Fibroblast of skin of scalp (primary cell): ENCODE data around the gene COTL1.
"Not testable (repeated sequence)": the region's sequence is repeated elsewhere in the genome, so short reads cannot be mapped to it uniquely, and the experiment has no call there.

Source experiments
- DNase-seq: peaks from one replicate; pipeline ENCODE4 v3.0.0-alpha.2; 2013

The COTL1 gene

DNA sequence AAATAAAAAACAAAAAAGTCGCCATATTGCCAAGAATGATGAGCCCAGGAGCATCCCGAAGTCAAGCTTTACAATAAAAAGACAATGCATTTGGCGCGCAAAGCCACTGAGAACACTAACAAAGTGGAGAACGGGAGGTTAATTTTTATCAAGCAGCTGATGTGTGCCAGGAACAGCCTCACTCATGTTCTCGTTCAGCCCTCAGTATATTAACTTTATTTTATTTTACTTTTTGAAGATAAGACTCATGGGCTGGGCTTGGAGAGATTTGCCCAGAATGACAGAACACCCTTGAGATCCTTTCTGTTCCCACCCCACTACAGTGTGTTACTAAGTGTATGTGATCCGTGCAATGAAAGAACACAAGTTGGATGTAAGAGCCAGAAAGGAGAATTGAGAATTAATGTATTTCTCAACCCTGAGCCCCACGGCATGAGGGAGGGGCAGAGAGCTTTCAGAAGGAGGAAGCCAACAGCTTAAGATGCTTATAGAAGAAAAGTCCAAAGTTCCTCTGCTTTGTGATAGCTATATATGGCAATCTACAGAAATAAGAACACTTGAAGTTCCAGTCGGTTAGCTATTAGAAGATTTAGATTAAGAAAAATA, 48.4 kb downstream of the COTL1 start:
- no peak for DNase-seq

DNA sequence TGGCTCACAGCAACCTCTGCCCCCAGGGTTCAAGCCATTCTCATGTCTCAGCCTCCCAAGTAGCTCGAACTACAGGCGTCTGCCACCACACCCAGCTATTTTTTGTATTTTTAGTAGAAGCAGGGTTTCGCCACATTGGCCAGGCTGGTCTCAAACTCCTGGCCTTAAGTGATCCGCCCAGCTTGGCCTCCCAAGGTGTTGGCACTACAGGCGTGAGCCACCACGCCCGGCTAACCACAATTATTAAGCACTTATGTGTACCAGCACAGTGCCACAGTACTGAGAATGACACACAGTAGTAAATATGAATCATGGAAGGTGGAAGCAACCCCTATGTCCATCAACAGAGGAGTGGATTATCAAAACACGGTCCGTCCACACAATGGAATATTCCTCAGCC, 49.8 kb downstream of the COTL1 start:
- no peak for DNase-seq

DNA sequence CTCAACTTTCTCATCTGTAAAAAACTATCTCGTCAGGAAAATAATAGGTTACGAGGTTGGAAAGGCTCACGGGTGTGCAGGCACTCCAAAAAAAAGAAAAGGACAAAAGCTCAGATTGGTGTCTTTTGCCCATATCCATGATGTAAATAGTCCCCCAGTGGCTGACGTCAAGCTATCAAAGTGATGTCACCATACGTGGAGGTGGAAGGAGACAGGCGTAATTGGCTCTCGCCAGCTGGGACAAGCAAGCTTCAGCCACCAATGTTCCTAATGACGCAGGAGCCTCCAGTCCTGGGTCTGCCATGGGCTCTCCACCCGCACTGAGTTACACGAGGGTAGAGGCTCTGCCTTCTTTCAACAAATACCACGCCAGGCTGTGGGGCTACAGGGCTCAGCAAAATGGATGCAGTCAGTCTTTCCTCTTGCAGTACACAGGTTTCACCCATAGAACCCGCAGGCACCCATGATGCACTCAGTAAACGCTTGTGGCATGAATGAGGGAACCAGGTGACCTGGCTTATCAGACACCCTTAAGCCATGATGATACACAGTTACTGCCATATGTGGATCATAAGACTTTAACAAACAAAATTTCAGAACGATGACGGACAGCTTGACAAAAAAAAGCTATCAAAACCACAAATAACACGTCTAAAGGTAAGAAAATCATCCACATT, 50.5 kb downstream of the COTL1 start:
- no peak for DNase-seq

DNA sequence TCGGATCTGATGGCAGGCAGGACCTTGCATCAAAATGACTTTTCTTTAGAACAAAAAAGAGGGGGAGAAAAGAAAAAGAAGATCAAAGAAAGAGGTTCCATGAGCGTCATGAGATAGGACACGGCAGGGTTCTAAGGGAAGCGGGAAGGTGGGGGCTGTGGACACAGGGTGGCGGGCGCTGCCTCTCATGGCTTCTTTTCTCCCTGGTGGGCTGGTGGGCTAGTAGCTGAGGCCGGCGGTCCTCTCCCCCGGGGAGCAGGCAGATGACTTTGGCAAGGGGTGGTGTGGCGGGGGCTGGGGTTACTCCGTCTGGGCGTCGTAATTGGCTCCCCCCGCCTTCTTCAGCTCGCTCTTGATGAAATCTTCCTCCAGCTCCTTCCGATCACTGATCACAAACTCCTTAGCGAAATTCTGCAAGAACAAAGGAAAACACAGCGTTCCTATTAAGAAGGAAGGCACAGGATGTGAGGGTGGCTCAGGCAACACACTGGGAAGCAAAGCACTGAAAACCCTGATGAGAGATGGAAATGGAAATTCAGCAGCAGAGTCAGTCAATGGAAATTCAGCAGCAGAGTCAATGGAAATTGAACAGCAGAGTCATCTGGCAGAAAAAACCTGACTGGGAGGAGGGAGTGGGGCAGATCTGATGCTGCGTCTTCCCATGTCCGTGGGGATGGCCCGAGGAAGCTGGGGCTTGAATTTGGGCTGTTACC, 51.2 kb downstream of the COTL1 start:
- no peak for DNase-seq

DNA sequence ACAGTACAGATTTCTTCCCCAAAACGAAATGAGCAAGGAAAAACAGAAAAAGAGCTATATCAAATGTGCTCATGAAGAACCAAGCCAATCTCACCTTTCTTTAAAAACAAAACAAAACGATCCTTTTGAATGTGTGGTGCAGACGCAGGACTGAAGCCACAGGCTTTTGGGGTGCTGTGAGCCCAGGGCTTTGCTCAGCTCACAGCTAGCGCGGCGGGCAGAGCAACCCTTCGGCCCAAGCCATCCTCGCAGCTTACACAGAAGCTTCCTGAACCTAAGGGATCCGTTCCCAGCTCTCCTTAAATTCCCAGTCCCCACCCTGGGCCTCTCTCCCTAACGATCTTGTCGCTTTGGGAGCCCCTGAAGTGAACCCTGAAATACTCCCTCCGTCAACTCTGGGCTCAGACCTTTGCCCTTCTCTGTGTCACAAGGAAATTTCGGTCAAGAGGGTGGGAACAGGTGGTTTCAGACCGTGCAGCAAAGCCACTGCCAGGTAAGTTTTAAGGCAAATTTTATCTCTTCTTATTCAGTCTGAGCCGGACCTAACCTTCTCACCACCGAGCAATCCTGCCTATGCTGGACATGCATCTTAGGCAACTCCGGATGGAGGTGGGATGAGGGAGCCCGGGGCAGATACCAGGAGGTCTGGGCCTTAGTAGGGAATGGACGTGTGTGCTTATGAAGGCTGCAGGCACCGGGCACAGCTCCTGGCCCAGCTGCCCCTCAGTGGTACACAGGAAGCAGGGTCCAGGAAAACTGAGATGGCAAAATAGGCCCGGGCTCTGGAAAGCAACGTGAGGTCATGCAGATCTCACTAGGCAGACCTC, 52.0 kb downstream of the COTL1 start:
- no peak for DNase-seq

DNA sequence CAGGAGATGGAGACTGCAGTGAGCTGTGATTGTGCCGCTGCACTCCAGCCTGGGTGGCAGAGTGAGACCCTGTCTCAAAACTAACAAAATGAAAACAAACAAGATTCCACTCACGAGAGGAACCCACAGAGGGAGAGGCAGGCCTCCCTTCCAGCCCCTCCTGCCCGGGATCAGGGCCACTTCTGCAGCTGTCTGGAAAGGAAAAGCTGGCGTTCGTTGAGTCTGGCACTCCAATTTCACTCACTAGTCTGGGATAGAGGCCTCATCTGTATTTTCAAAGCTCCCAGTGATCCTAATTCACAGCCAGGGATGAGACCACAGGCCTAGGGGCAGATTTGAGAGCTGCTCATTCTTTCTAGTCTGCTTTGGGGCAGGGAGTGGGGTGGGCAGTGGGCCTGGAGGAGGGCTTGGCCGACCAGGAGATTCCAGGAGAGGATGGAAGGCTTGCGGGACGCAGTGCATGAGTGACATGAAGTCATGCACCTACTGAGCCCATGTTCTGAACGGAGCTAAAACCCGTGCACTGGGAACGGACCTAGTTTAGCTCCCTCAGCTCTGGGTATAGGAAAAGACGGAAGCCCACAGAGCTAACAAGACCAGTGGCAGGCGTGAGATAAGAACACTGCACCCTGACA, 54.0 kb downstream of the COTL1 start:
- no peak for DNase-seq

DNA sequence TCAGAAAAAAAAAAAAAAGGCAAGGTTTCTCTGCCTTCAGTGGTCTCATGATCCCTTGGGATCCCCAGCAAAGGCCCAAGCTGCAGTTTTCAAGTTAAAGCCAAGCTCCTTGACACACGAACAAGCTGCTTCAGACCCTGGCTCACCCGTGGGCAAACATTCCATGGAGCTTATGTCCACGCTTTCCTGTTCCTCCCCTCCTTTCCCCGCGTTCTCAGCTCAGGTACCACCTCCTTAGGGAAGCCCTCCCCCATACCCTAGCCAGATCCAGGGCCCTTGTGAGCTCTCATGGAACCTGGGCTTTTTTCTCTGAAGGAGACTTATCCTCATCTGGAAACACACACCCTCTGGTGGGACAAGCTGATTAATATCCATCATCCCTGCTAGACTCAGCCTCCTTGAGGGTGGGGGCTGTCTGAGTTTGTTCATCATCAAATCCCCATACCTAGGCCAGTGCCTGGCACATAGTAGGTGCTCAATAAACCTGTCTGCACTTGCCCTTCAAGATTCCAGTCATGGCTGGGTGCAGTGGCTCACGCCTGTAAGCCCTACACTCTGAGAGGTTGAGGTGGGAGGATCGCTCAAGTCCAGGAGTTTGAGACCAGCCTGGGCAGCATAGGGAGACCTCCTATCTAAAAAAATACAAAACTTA, 54.7 kb downstream of the COTL1 start:
- no peak for DNase-seq

DNA sequence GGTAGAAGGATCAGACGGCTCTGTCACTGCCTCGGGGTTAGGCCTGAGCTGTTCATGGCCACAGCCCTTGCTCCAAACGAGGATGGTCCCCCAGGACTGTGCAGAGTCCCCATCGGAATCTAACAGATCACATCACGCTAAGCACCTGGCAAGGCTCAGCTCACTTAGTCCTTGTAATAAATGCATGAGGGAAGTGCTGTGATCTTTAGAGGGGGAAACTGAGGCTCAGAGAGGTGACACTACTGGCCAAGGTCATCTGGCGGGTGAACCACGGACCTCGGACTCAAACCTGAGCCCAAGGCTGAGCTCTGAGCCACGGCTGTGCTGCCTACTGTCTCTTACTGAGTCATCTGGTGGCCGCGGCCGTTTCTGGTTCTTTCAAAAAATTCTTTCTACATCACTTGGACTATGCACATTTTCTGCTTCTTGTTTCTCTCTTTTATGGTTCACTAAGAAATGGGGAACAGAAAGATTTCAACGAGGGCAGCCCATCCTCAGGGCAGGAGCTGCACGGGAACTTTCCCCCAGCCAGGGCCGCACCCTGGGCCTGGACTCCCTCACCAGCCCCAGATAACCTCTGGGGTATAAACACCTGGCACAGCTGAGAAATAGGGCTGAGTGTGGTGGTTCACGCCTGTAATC, 55.6 kb downstream of the COTL1 start:
- DNase-seq = no peak

DNA sequence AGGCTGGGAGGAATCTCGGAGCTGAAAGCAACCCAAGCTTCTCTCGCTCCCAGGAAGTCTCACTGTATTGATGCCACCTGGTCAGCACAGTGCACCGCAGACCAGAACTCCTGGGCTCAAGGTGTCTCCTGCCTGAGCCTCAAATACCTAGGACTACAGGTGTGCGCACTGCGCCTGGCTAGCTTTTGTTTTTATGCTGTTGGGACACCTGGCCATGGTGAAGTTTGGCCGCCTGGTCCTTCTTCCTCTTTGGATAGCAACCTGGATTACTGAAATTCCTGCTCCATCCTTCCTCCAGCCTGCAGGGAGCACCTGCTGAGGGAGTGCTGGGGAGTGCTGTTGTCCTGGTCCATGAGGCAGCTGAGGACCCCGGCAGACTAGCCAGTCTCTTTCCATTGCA, 56.6 kb downstream of the COTL1 start:
- no peak for DNase-seq

DNA sequence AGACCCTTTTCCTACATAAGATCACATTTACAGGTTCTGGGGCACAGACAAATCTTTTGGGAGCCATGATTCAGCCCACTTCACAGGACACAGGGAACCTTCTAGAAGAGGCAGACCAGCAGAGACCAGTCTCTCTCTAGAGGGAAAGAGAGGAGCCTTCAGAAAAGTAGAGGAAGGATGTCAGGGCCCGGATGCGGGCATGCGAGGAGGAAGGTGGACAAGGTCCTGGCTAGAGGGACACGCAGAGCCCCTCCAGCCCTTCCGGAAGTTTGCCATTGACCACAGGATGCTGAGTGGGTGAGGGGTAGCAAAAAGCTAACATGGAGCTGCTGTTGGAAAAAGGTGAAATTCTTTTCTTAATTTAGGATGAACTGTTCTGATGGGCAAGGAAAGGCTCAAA, 57.6 kb downstream of the COTL1 start:
- DNase-seq = no peak

DNA sequence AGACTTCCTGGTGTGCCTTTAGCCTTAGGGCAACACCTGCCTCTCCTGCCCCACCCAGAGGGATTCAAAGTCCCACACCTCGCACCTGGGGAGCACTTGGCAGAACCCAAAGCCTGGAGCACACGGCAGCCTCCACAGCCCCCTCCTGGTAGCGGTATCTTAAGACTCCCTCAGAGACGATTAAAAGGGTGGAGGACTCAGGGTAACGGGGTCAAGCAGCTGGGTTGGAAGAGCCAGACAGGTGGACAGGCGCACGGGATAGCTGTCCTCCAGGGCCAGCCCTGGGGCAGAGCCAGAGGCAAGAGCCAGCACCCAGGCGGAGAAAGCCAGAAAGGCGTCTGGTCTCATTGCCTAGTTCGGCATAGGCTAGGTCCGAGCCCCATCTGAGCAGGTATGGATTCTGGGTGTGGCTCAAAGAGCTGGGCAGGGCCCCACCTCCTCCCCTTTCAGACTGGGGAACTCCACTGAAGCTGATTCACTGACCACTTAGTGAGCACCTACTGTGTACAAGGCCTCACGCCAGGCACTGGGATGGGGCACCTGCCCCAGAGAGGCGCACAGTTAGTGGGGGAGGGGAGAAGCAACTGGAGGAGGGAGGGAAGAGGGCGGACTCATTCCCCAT, 58.5 kb downstream of the COTL1 start:
- no peak for DNase-seq

DNA sequence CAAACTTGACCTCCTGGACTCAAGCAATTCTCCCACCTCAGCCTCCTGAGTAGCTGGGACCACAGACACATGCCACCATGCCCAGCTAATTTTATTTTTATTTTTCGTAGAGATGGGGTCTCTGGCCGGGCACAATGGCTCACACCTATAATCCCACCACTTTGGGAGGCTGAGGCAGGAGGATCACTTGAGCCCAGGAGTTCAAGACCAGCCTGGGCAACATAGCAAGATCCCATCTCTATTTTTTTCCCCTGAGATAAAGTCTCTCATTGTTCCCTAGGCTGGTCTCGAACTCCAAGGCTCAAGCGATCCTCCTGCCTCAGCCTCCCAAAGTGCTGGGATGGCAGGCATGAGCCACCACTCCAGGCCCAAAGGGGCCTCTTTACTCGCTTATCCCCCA, 59.0 kb downstream of the COTL1 start:
- DNase-seq = not testable (repeated sequence)

DNA sequence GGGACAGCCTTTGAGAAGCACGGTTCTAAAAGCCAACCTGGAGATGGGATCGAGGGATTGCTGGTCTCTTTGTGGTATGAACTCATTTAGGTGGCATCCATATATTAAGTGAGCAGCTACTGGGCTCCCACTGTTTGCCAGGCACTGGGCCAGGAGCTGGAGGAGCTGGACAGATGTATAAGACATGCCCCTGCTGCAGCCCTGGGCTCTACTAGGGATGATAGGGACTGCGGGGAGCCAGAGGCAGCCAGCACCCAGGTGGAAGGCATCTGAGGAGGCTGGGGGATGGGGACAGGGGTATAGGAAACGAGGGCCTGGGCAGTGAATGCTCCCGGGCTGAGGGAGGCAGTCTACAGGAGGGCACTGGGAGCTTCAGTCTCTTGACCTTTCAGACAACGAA, 60.4 kb downstream of the COTL1 start:
- DNase-seq = peak; percentile 35

DNA sequence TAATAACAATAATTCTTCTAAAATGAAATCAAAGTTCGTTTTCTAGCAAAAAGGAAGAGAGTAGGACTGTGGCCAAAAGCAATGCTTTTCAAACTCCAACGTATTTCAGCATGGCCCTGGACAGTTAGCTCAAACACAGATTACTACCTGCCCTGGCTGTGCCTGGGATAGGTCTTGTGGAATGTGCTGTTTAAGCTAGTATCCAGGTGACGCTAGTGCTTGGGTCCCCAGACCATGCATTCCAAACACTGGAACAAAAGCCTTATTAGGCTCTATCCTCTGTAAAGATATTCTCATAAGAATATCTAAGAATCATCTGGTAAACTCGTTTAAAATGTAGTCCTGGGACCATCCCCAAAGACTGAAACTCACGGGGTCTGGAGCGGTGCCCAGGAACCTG, 60.8 kb downstream of the COTL1 start:
- DNase-seq = no peak

DNA sequence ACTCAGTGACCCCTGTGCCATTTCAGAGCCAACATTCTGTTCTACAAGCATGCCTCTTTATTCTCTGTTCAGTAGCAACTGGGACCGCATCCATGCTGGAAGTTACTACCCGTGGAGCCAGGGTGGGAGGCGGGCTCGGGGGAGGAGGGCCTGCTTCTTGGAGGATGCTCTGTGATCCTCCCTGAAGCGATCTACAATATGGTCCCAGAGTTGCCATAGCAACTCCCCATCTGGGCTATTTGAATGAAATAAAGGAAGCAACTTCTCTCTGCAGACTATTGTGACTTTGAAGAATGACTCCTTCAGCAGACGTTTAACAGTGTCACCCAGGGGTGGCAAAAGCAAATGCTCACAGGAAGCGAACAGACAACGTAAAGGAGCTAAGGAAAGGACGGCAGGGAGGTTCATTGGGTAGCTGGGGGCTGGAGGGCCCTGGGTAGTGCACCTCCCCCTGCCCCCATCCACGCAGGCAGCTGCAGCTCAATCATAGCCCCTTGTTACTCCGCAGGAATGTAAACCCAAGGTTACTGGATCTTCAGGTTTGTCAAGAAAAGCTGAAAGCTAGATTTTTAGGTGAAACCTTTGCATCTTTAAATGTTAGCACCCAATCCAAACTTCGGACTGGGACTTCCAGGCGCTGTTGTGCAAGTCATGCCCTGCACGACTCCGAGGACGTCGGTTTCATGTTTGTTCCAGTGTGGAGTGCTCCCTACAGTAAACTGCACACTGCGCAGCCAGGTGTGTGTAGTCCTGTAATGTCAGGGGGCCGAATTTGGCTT, 62.3 kb downstream of the COTL1 start:
- peak; percentile 11 for DNase-seq

DNA sequence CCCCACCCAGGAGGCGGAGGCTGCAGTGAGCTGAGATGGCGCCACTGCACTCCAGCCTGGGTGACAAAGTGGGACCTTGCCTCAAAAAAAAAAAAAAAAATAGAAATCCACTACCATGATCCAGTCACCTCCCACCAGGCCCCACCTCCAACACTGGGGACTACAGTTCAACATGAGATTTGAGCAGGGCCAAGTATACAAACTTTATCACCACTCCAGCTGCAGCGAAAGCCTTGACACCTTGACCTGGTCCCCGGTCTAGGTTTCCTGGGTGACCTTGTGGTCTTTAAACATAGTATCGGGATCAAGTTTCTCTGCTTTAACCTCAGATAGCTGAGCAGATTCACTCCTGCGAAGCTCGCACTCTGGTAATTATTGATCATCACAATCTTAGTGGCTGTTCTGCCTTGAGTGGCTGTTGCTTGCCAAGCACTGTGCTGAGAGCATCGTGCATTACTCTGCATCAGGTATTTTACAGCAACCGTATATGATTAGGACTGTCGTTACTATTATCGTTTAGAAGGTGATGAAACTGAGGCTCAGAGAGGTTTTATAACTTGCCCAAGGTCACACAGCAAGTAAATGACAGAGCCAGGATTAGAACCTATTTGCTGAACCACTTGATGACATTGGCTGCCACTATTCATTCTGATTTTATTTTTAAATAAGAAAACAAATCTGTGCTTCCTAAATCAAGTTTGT, 63.1 kb downstream of the COTL1 start:
- no peak for DNase-seq

DNA sequence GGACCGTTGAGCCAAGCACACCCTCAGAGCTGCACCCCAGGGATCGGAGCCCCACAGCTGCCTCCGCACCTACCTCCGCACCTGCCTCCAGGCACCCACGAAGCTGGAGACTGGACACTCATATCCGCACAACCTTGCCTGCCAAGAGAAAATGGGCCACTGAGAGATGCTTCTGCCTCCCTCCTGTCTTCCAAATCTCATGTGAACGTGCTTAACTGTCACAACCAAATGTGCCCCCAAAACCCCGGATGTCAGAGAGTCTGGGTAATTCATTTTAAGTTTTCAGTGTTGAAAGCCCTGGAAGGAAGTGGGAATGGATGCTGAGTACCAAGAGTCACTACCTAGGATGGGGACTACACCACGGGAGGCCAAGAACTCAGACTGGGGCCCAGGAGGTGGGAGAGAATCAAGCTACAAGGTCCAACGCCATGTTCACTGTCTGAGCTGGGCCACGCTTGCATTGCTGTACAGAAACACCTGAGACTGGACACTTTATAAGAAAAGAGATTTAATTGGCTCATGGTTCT, 63.9 kb downstream of the COTL1 start:
- DNase-seq = no peak

DNA sequence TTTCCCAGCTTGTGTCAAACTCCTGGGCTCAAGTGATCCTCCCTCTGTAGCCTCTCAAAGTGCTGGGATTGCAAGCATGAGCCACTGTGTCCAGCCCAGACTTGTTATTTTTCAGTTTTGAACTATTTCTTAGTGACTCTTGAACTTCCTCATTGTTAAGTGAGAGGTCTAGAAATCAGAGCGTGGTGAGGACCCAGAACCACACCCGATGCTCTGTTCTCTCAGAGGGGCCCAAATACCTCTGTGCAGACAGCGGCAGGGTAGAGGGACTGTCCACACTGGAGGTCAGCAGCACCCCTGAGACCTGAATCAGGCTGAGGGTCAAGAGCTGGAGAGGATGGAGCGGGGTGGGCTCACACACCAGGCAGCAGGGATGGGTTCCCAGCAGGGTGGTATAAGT, 65.7 kb downstream of the COTL1 start:
- no peak for DNase-seq

DNA sequence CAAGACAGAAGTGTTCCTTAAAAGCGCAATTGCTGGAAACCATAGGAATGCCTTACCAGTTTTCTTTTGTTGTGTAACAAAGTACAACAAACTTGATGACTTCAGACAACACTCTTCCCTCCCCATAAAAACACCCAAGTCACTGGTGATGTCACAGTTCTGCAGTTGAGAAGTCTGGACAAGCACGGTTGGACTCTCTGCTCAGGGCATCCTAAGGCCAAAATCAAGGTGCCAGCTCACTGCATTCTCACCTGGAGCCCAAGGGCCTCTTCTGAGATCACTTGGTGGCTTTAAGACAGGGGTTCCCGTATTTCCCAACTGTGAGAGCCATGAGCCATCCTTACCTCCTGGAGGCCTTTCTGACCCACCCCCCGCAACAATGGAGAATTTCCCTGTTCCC, 67.8 kb downstream of the COTL1 start:
- no peak for DNase-seq
